Measurements from ENCODE around the gene BFSP1. TPM values are rescaled to one million over a fixed set of nuclear protein-coding genes. Genes with fewer than 3 reads are reported as not detected.

BFSP1 gene
- total RNA-seq, 6 donors from 2014 or later: 0.97 to 5.2 (median 2.9) TPM; not detected in 1

GRCh38 chr20:17536944-17537444 lies 5.8 kb upstream of the BFSP1 start:
- Histone ChIP-seq H3K4me3 (no peak overlapping the region), H3K27me3 (no peaks in the 10 kb centered on the region), H3K27ac (peak overlapping the region in 1 of 4 donors; percentile 17), H3K4me1 (peaks cover 4 to 12% (median 6%) of the 10 kb centered on the region in 4 donors), H3K36me3 (no peaks in the 10 kb centered on the region), H3K9me3 (no peaks in the 10 kb centered on the region)
- TF ChIP-seq EP300 (IDR thresholded peaks at IDR 0.05) (no peak), POLR2AphosphoS5 (IDR thresholded peaks at IDR 0.05) (peak in 1 of 2 donors; percentile 48), POLR2A (IDR thresholded peaks at IDR 0.05) (no peak)
- TF ChIP-seq, protein P1, sequence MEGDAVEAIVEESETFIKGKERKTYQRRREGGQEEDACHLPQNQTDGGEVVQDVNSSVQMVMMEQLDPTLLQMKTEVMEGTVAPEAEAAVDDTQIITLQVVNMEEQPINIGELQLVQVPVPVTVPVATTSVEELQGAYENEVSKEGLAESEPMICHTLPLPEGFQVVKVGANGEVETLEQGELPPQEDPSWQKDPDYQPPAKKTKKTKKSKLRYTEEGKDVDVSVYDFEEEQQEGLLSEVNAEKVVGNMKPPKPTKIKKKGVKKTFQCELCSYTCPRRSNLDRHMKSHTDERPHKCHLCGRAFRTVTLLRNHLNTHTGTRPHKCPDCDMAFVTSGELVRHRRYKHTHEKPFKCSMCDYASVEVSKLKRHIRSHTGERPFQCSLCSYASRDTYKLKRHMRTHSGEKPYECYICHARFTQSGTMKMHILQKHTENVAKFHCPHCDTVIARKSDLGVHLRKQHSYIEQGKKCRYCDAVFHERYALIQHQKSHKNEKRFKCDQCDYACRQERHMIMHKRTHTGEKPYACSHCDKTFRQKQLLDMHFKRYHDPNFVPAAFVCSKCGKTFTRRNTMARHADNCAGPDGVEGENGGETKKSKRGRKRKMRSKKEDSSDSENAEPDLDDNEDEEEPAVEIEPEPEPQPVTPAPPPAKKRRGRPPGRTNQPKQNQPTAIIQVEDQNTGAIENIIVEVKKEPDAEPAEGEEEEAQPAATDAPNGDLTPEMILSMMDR (IDR thresholded peaks at IDR 0.05): peak; percentile 81 to 97 (median 92)
- peak in 1 of 2 donors; percentile 77 for DNase-seq
- WGBS, 2 donors: 0 to 37% methylated on average over 2 to 6 of the region's 6 CpGs
- ATAC-seq (ENCODE audit: low FRiP score in 2 of 2): peak; percentile 92 to 96

DNA sequence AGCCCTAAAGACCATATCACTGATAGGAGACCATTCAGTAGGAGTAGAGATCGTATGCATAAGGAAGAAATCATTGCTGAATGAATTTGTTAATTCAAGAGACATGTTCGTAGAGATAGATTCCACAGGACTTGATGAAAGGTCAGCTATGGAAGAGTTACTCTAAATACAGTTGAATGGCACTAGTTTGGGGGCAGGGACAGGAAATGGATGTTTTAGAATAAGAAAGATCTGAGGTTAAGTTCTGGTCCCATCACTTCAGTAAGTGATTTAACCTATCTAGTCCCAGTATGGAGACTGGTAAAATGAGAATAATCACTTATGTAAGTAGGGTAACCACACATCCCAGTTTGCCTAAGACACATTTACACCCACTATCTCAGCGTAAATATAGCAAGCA lies 2.9 kb upstream of the BFSP1 start:
- no peaks in the 10 kb centered on the region for H3K27me3 ChIP-seq
- no peak overlapping the region for H3K27ac ChIP-seq
- TF ChIP-seq EP300 (IDR thresholded peaks at IDR 0.05): no peak
- TF ChIP-seq, protein P1 (IDR thresholded peaks at IDR 0.05): no peak
- no peak for TF ChIP-seq POLR2A (IDR thresholded peaks at IDR 0.05)
- no peak for TF ChIP-seq POLR2AphosphoS5 (IDR thresholded peaks at IDR 0.05)
- no peak overlapping the region for H3K4me3 ChIP-seq
- no peaks in the 10 kb centered on the region for H3K9me3 ChIP-seq
- WGBS, 2 donors: 87 to 92% methylated on average over 3 of the region's 3 CpGs
- no peaks in the 10 kb centered on the region for H3K36me3 ChIP-seq
- DNase-seq (no peak), ATAC-seq (ENCODE audit: low FRiP score in 2 of 2) (no peak)
- H3K4me1 ChIP-seq: peaks cover 3 to 28% (median 11%) of the 10 kb centered on the region in 4 donors

DNA sequence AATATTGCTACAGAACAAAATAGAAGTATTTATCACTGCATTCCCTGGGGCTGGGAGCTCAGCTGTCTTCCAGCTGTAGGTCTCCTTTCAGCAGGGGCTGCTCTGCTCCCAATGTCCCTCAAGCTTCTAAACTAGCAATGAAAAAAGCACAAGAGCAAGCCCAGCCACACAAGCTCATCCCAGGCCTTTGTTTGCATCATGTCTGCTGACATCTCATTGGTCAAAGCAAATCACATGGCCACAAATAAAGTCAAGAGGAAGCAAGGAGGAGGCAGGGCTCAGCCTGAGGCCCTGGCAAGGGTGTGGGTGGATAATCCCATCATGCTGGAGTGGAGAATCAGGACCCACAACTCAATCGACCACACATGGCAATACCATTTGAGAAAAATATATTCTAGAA lies 2.2 kb upstream of the BFSP1 start:
- DNase-seq: peak in 1 of 2 donors; percentile 40
- Histone ChIP-seq H3K4me1 (peaks cover 3 to 28% (median 11%) of the 10 kb centered on the region in 4 donors), H3K27ac (no peak overlapping the region), H3K36me3 (no peaks in the 10 kb centered on the region), H3K4me3 (no peak overlapping the region), H3K27me3 (no peaks in the 10 kb centered on the region), H3K9me3 (no peaks in the 10 kb centered on the region)
- no peak for TF ChIP-seq POLR2AphosphoS5 (IDR thresholded peaks at IDR 0.05)
- TF ChIP-seq, protein P1 (IDR thresholded peaks at IDR 0.05): no peak
- TF ChIP-seq EP300 (IDR thresholded peaks at IDR 0.05): no peak
- no peak for TF ChIP-seq POLR2A (IDR thresholded peaks at IDR 0.05)
- ATAC-seq (ENCODE audit: low FRiP score in 2 of 2): no peak
- WGBS, 2 donors: 45 to 47% methylated on average over 1 of the region's 1 CpG

DNA sequence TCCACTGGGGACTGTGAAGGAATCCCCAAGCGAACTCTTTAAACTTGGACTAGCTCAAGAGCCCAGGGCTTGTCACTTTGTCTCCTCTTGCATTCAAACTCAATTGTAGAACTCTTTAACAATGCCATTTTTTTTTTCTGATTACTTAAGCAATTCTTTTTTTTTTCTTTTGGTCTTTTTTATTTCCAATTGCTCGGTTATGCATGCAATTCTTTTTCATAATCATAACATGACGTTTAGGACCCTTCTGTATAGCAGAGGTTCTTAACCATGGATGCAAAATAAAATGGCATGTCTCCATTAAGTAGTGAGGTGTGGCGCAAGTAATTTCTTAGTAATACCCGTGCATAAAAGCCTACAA lies 466 bp upstream of the BFSP1 start:
- H3K4me1 ChIP-seq: peaks cover 3 to 28% (median 8%) of the 10 kb centered on the region in 4 donors
- TF ChIP-seq, protein P1 (IDR thresholded peaks at IDR 0.05): no peak
- TF ChIP-seq EP300 (IDR thresholded peaks at IDR 0.05) (no peak), POLR2AphosphoS5 (IDR thresholded peaks at IDR 0.05) (no peak), POLR2A (IDR thresholded peaks at IDR 0.05) (no peak)

DNA sequence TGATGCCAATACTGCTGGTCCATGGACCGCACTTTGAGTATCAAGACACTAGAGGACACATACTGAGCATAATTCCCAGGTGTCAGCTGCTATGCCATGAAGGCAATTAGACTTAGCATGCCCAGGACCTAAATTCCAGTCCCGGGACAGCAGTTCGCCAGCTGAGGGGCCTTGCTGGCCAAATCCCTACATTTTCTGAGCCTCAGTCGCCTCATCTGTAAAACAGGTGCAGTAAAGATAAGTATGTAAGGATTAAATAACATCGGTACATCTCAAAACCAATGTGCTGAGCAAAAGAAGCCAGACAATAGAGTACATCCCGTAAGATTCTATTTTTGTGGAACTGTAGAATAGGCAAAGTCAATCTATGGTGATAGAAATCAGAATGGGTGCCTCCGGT lies 1.0 kb downstream of the BFSP1 start:
- H3K27ac ChIP-seq: peak overlapping the region in 1 of 4 donors; percentile 84
- no peaks in the 10 kb centered on the region for H3K36me3 ChIP-seq
- H3K9me3 ChIP-seq: no peaks in the 10 kb centered on the region
- TF ChIP-seq, protein P1 (IDR thresholded peaks at IDR 0.05): no peak
- TF ChIP-seq EP300 (IDR thresholded peaks at IDR 0.05): no peak
- no peak for TF ChIP-seq POLR2AphosphoS5 (IDR thresholded peaks at IDR 0.05)
- no peak for TF ChIP-seq POLR2A (IDR thresholded peaks at IDR 0.05)
- no peaks in the 10 kb centered on the region for H3K27me3 ChIP-seq
- DNase-seq (no peak), ATAC-seq (ENCODE audit: low FRiP score in 2 of 2) (no peak)
- WGBS, 2 donors: 79 to 86% methylated on average over 7 of the region's 7 CpGs
- H3K4me1 ChIP-seq: peaks cover 3 to 28% (median 8%) of the 10 kb centered on the region in 4 donors
- peak overlapping the region in 1 of 4 donors; percentile 64 for H3K4me3 ChIP-seq

More for the DNA sequence above, 466 bp upstream of the BFSP1 start:
- no peaks in the 10 kb centered on the region for H3K9me3 ChIP-seq
- ATAC-seq (ENCODE audit: low FRiP score in 2 of 2): no peak
- peak overlapping the region in 3 of 4 donors; percentile 59 to 66 (median 64) for H3K4me3 ChIP-seq
- 61 to 65% methylated on average over 5 of the region's 5 CpGs for WGBS, 2 donors
- H3K36me3 ChIP-seq: no peaks in the 10 kb centered on the region
- H3K27ac ChIP-seq: peak overlapping the region; percentile 53 to 84 (median 64)
- no peak for DNase-seq
- H3K27me3 ChIP-seq: no peaks in the 10 kb centered on the region
